PFSK-1 (cell line): ENCODE data around the gene MS4A15.

Source experiments
- FOXP2 ChIP-seq: optimal IDR thresholded peaks from 2 replicates; pipeline ENCODE3; 2011; ENCODE audit warnings: borderline replicate concordance, control low read depth, inconsistent platforms; ENCODE audit not compliant: insufficient read depth; ENCODE audit errors: extremely low read length, extremely low read depth
- POLR2AphosphoS5 ChIP-seq: IDR thresholded peaks from 2 replicates; pipeline ENCODE4 v1.6.1; 2012; ENCODE audit warnings: low read depth, mild to moderate bottlenecking, control low read depth, low read length, moderate library complexity
- REST ChIP-seq, 2 experiments: IDR thresholded peaks; 2 replicates each; pipeline versions ENCODE4 v1.6.1 to v1.8.0; 2011 to 2012; ENCODE audit warnings: low read depth in 2 of 2, low read length in 2 of 2, control low read depth in 1 of 2, inconsistent platforms in 1 of 2, mild to moderate bottlenecking in 1 of 2, moderate library complexity in 1 of 2; ENCODE audit not compliant: insufficient read depth in 1 of 2
- SIN3A ChIP-seq: IDR thresholded peaks from 2 replicates; pipeline ENCODE4 v1.6.1; 2012; ENCODE audit warnings: mild to moderate bottlenecking, low read length, moderate library complexity, borderline replicate concordance; ENCODE audit not compliant: insufficient read depth
- TAF1 ChIP-seq: IDR thresholded peaks from 2 replicates; pipeline ENCODE4 v1.6.1; 2012; ENCODE audit warnings: low read length, control low read depth, borderline replicate concordance; ENCODE audit not compliant: insufficient read depth

GRCh38 chr11:60741421-60741820, 15.2 kb upstream of the MS4A15 start:
- TF ChIP-seq FOXP2 (no peak), TAF1 (no peak), REST (IDR thresholded peaks at IDR 0.05; ENCODE audit: insufficient read depth in 1 of 2, low read depth in 2 of 2, low read length in 2 of 2) (no peak), POLR2AphosphoS5 (no peak), SIN3A (no peak)
